A172 (cell line): ENCODE measurements around the gene LMLN. TPM values are rescaled to one million over a fixed set of nuclear protein-coding genes. Genes with fewer than 3 reads are reported as not detected.
A peak's percentile ranks its signal among the peaks of the same experiment; 100 is the strongest.
"Not testable (repeated sequence)": the region's sequence is repeated elsewhere in the genome, so short reads cannot be mapped to it uniquely, and the experiment has no call there.

Experiments used
- DNase-seq: peaks from one replicate; pipeline ENCODE4 v3.0.0-alpha.2; 2015; ENCODE audit warnings: low spot score
- total RNA-seq: library from RNA; depleted of rRNA; stranded (reverse); fragments of >200 nt; shearing (Covaris generic); gene quantifications from 2 replicates; pipeline ENCODE4 v1.2.3, GENCODE V29; 2014; rRNA removed

The LMLN gene, protein sequence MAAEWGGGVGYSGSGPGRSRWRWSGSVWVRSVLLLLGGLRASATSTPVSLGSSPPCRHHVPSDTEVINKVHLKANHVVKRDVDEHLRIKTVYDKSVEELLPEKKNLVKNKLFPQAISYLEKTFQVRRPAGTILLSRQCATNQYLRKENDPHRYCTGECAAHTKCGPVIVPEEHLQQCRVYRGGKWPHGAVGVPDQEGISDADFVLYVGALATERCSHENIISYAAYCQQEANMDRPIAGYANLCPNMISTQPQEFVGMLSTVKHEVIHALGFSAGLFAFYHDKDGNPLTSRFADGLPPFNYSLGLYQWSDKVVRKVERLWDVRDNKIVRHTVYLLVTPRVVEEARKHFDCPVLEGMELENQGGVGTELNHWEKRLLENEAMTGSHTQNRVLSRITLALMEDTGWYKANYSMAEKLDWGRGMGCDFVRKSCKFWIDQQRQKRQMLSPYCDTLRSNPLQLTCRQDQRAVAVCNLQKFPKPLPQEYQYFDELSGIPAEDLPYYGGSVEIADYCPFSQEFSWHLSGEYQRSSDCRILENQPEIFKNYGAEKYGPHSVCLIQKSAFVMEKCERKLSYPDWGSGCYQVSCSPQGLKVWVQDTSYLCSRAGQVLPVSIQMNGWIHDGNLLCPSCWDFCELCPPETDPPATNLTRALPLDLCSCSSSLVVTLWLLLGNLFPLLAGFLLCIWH
- 3.5 and 5.7 TPM in 2 replicates for total RNA-seq

GRCh38 chr3:197959891-197960693 lies at the start of gene LMLN:
TSS of gene LMLN (plus strand) at chr3:197960217. CDS start at chr3:197960246, 29 bp downstream.
- DNase-seq, result peak; percentile 89

GRCh38 chr3:197912741-197913476 lies 47.1 kb upstream of the LMLN start:
- DNase-seq, result no peak

DNA sequence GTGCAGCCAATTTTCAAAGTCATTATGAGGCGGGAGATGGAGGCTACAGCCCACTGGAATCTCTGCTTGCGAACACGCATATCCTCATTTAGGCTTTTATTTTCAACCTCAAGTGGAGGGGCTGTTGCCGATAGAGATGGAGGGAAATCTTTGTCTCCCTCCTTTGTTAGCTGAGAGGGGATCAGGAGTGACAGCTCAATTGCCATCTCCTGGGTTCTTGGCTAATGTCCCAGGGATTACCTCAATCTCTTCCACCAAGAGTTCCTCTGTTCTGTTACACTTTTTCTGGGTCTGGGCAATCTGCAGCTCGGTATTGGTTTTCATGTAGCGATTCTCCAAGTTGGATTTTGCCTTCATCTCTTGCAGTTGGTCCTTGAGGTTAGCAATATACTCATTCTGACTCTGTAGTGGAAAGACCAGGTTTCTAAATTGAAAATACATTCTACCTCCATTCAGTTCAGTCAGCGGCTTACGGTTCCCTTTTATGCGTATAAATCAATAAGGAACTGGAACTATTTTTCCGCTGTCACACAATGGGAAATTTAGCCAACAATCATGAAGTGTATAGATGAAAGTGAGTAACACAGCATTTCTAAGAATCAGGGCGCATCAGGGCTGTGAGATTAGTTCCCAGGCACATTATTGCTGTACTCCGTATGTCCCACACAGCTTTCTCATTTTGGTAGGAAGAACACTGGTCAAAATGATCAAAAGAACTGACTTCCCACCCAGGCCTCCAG lies 46.2 kb upstream of the LMLN start:
- DNase-seq, result no peak

DNA sequence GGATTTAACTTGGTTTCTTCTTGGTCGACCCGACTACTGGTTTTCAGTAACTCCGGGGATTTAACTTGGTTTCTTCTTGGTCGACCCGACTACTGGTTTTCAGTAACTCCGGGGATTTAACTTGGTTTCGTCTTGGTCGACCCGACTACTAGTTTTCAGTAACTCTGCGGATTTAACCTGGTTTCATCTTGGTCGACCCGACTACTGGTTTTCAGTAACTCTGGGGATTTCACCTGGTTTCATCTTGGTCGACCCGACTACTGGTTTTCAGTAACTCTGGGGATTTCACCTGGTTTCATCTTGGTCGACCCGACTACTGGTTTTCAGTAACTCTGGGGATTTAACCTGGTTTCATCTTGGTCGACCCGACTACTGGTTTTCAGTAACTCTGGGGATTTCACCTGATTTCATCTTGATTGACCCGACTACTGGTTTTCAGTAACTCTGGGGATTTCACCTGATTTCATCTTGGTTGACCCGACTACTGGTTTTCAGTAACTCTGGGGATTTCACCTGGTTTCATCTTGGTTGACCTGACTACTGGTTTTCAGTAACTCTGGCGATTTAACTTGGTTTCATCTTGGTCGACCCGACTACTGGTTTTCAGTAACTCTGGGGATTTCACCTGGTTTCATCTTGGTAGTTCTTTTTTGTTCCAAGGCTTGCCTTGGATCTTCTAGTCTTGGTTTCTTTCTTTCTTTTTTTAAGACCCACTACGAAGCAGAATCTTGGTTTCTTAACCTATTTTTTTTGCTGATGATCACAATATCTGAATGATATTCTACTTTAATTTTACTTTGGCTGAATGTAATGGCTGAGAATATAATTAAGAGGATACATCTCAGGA lies 38.4 kb upstream of the LMLN start:
- not testable (repeated sequence) for DNase-seq

DNA sequence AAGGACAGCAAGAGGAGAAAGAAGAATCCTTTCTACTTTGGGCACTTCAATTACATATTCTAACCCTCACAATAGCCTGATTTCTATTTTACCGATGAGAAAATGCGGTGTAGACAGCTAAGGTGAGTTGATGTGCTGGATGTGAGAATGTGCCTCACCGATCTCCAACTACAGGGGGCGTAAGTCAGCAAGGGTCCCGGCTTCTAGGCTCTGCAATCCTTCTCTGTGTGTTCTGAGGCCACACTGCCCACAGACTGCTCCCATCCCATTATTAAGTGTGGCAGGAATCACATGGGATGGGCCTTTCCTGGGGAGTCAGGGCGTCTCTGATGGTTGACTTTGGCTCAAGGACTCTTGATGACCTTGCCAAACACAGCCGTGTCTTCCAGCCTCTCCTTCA lies 33.6 kb upstream of the LMLN start:
- no peak for DNase-seq

- not testable (repeated sequence) for DNase-seq
Measured at GRCh38 chr3:197927578-197927977, 32.4 kb upstream of the LMLN start.

- DNase-seq, result no peak
Measured at GRCh38 chr3:197936819-197937384, 23.1 kb upstream of the LMLN start.

GRCh38 chr3:197940745-197941384 lies 19.2 kb upstream of the LMLN start:
- no peak for DNase-seq

DNA sequence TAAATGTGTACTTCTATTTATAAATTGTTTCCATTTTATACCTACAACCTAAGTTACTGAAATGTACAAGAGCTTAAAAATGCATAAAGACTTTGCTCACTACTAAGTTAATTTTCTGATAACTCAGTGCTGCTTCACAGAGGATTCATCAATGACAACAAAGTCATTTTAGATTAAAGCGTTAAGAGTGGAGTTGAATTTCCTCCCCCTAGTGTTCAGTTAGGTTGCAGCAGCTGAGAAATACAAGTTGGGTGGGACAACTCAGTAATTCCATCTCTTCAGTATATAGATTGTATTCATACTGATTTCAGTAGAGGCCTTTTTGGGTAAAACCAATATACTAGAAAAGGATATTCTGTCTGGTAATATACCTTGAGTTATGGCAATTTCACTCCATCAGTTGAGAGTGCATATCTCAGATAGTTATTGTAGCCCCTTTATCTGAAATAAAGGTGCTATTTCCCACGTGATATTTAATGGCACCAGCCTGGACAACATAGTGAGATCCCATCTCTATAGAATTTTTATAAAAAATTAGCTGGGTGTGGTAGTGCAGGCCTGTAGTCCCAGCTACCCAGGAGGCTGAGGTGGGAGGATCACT lies 17.0 kb upstream of the LMLN start:
- DNase-seq, result peak; percentile 47

- DNase-seq, result no peak
Measured at GRCh38 chr3:197949191-197949777, 10.7 kb upstream of the LMLN start.

DNA sequence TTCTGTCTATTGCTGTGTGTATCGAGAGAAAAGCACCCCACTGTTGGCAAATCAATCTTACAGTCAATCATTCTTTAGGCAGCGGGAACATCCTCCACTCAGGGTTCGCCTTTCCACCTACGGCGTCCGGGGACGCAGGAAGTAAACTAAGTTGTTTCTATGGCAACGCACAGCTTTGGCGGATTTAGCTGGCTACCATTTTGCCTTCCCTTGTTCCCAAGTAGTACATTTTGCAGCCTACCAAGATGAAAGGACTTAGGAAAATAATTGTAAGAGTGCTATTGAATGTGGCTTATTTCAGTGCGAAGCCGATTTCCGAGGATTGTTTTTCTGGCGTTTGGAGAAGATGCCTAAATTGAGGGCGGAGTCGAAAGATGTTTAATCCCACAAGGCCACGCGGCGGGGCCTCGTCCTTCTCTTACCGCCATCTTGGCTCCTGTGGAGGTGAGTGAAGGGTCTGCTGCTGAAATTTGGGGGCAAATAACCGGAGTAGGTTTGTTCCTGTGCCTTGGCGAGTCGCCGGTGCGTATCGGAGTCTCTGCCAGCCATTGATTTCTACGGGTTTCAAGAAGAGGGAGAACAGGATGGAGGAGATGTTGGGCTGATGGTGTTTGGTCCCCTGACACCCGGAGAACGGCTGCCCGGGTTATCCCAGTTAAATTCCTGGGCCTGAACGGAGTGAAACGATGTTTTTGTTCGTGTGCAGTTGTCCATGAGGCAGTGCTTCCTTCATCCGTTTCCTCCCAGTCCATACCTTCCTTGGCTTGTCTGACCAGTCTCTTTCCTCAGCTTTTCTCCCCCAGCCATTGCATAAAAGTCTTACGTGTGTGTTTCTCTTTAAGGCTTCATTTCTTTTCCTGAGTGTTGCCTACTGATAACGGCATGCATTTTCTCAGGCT lies 10.0 kb upstream of the LMLN start, which contains the start of gene RPL35A:
TSS of gene RPL35A (plus strand) at position 413 of the 899 bp plus-strand sequence. CDS start 778 bp downstream, outside the sequence.
- DNase-seq, result peak; percentile 89

DNA sequence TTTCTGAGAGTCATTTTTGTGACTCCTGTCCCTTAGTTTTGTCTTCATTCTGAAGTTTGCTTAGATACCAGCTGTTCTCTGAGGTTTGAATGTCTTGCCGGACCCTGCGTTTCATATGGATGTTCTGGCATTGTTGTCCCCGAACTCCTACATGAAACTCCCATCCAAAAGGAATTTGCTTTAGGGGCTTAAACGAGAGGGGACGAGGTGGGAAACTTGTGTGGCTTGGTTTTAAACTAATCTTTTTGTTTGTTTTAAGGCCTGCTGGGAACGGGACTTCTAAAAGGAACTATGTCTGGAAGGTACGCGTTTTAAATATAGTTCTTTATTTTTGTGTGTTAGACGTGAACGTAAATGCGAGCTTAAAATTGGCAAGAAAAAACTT lies 9.3 kb upstream of the LMLN start:
- no peak for DNase-seq

- no peak for DNase-seq
Measured at GRCh38 chr3:197951392-197951990, 8.5 kb upstream of the LMLN start.

GRCh38 chr3:197952440-197952839 lies 7.6 kb upstream of the LMLN start:
- DNase-seq, result no peak

DNA sequence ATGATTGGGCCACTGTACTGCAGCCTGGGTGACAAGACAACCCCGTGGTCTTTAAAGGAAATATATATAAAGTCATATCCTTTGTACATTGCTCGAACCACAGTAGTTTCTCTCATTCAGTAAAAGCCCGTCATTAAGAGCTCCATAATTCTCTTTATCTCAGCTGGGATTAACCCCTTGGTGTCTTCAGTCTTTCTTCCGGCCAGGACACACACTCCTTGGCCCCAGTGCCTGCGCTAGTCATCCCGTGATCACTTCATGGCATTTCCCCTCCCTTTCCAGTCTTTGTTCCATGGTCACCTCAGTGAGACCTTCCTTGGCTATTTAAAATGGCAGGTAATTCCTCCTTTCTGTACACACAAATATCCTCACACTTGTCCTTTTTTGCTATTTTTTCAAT lies 6.7 kb upstream of the LMLN start:
- DNase-seq, result no peak

GRCh38 chr3:197953881-197954280 lies 6.1 kb upstream of the LMLN start:
- peak; percentile 4 for DNase-seq
